Mesendoderm (in vitro differentiated cells): ENCODE results near the gene PIK3R6.

ENCODE experiments used
- DNase-seq: peaks from one replicate; pipeline ENCODE4 v3.0.0; 2013
- H2AK5ac ChIP-seq: 2 replicates; pipeline ENCODE4 v1.6.1; 2013; ENCODE audit warnings: low read length, inconsistent platforms
- H2BK120ac ChIP-seq: 2 replicates; pipeline ENCODE4 v1.6.1; 2013; ENCODE audit warnings: low read depth, mild to moderate bottlenecking, low read length, moderate library complexity, mixed read lengths
- H2BK15ac ChIP-seq: replicated peaks from 2 replicates; pipeline ENCODE4 v1.6.1; 2013; ENCODE audit warnings: low read depth, mild to moderate bottlenecking, moderate library complexity
- H2BK5ac ChIP-seq: 2 replicates; pipeline ENCODE4 v1.6.1; 2013; ENCODE audit warnings: low read length, inconsistent platforms
- H3K18ac ChIP-seq: 2 replicates; pipeline ENCODE4 v1.6.1; 2013; ENCODE audit warnings: mild to moderate bottlenecking, low read length, mixed read lengths
- H3K23ac ChIP-seq: one replicate; pipeline ENCODE4 v1.6.1; 2013; ENCODE audit warnings: low read length
- H3K27ac ChIP-seq: 2 replicates; pipeline ENCODE4 v1.5.1; 2013; ENCODE audit warnings: low read depth, mild to moderate bottlenecking, inconsistent platforms, low read length, moderate library complexity
- H3K27me3 ChIP-seq: 2 replicates; pipeline ENCODE4 v1.6.1; 2013; ENCODE audit warnings: low read length, control low read depth, mild to moderate bottlenecking, inconsistent platforms; ENCODE audit not compliant: insufficient read depth, poor library complexity
- H3K36me3 ChIP-seq: 2 replicates; pipeline ENCODE4 v1.6.1; 2013; ENCODE audit warnings: low read length, inconsistent platforms; ENCODE audit not compliant: control insufficient read depth, insufficient read depth
- H3K4ac ChIP-seq: one replicate; pipeline ENCODE4 v1.6.1; 2013; ENCODE audit warnings: low read depth, mild to moderate bottlenecking, low read length, moderate library complexity
- H3K4me1 ChIP-seq: 2 replicates; pipeline ENCODE4 v1.6.1; 2013; ENCODE audit warnings: low read depth, low read length, inconsistent platforms; ENCODE audit not compliant: control insufficient read depth
- H3K4me2 ChIP-seq: 2 replicates; pipeline ENCODE4 v1.6.1; 2013; ENCODE audit warnings: low read length
- H3K4me3 ChIP-seq: 2 replicates; pipeline ENCODE4 v1.5.1; 2013; ENCODE audit warnings: mild to moderate bottlenecking, low read length
- H3K56ac ChIP-seq: one replicate; pipeline ENCODE4 v1.6.1; 2013; ENCODE audit warnings: low read length
- H3K79me1 ChIP-seq: 2 replicates; pipeline ENCODE4 v1.6.1; 2013; ENCODE audit warnings: low read length, inconsistent platforms
- H3K79me2 ChIP-seq: 2 replicates; pipeline ENCODE4 v1.6.1; 2013; ENCODE audit warnings: mild to moderate bottlenecking, low read length; ENCODE audit not compliant: control insufficient read depth, insufficient read depth
- H3K9ac ChIP-seq: 2 replicates; pipeline ENCODE4 v1.6.1; 2013; ENCODE audit warnings: low read length, inconsistent platforms
- H4K5ac ChIP-seq: one replicate; pipeline ENCODE4 v1.6.1; 2013; ENCODE audit warnings: low read length
- H4K8ac ChIP-seq: one replicate; pipeline ENCODE4 v1.6.1; 2013; ENCODE audit warnings: low read depth, mild to moderate bottlenecking, control low read depth, low read length, moderate library complexity
- WGBS: extraction: QIAGEN DNeasy Blood & Tissue Kit; methylation state at CpG from one replicate; pipeline ENCODE4 v1.1.7; 2013; ENCODE audit warnings: low lambda C conversion rate, missing lambda C conversion rate; ENCODE audit not compliant: insufficient coverage; ENCODE audit errors: extremely low coverage; 5-methylcytosine and 5-hydroxymethylcytosine counted together

PIK3R6 gene

GRCh38 chr17:8788998-8789397 is 78.5 kb downstream of the PIK3R6 start:
- H3K9ac ChIP-seq: no peak overlapping the region
- no peak overlapping the region for H2BK15ac ChIP-seq
- no peak overlapping the region for H3K4ac ChIP-seq
- H3K36me3 ChIP-seq: no peaks in the 10 kb centered on the region
- H4K8ac ChIP-seq: no peak overlapping the region
- DNase-seq: no peak
- H2BK5ac ChIP-seq: no peak overlapping the region
- H3K4me1 ChIP-seq: no peaks in the 10 kb centered on the region
- no peak overlapping the region for H2AK5ac ChIP-seq
- WGBS: no CpG with 5 or more reads among the region's 2 CpGs
- no peak overlapping the region for H3K56ac ChIP-seq
- H3K27ac ChIP-seq: no peak overlapping the region
- H3K4me3 ChIP-seq: no peak overlapping the region
- H3K18ac ChIP-seq: no peak overlapping the region
- no peak overlapping the region for H2BK120ac ChIP-seq
- no peak overlapping the region for H3K4me2 ChIP-seq
- no peaks in the 10 kb centered on the region for H3K79me2 ChIP-seq
- no peak overlapping the region for H3K23ac ChIP-seq
- H3K27me3 ChIP-seq: no peaks in the 10 kb centered on the region
- no peak overlapping the region for H4K5ac ChIP-seq
- H3K79me1 ChIP-seq: no peaks in the 10 kb centered on the region

GRCh38 chr17:8785547-8786413 is 81.7 kb downstream of the PIK3R6 start:
- Histone ChIP-seq H4K8ac (no peak overlapping the region), H2AK5ac (no peak overlapping the region), H3K9ac (no peak overlapping the region), H3K36me3 (no peaks in the 10 kb centered on the region), H2BK120ac (no peak overlapping the region), H3K79me1 (no peaks in the 10 kb centered on the region), H3K4ac (no peak overlapping the region), H3K18ac (no peak overlapping the region), H3K27ac (no peak overlapping the region), H3K79me2 (no peaks in the 10 kb centered on the region), H3K23ac (no peak overlapping the region), H3K27me3 (no peaks in the 10 kb centered on the region), H4K5ac (no peak overlapping the region), H3K4me2 (no peak overlapping the region), H2BK15ac (no peak overlapping the region), H3K4me3 (no peak overlapping the region), H3K56ac (peak overlapping the region; percentile 29), H2BK5ac (no peak overlapping the region), H3K4me1 (peaks cover 3% of the 10 kb centered on the region)
- peak; percentile 89 for DNase-seq
- WGBS: no CpG with 5 or more reads among the region's 19 CpGs

- H2BK15ac ChIP-seq: no peak overlapping the region
- H2AK5ac ChIP-seq: no peak overlapping the region
- H3K4ac ChIP-seq: peak overlapping the region; percentile 8
- peak; percentile 57 for DNase-seq
- no peak overlapping the region for H3K4me2 ChIP-seq
- no peak overlapping the region for H3K9ac ChIP-seq
- no peak overlapping the region for H2BK5ac ChIP-seq
- H3K27ac ChIP-seq: peak overlapping the region; percentile 73
- H3K36me3 ChIP-seq: no peaks in the 10 kb centered on the region
- no peaks in the 10 kb centered on the region for H3K79me2 ChIP-seq
- no peak overlapping the region for H3K18ac ChIP-seq
- no peak overlapping the region for H3K23ac ChIP-seq
- H3K79me1 ChIP-seq: no peaks in the 10 kb centered on the region
- peaks cover 3% of the 10 kb centered on the region for H3K4me1 ChIP-seq
- no peak overlapping the region for H2BK120ac ChIP-seq
- no CpG with 5 or more reads among the region's 1 CpG for WGBS
- no peaks in the 10 kb centered on the region for H3K27me3 ChIP-seq
- no peak overlapping the region for H3K56ac ChIP-seq
- H4K5ac ChIP-seq: no peak overlapping the region
- H4K8ac ChIP-seq: no peak overlapping the region
- no peak overlapping the region for H3K4me3 ChIP-seq
Observed at GRCh38 chr17:8782176-8782575, 85.3 kb downstream of the PIK3R6 start.

- no peak overlapping the region for H3K4me3 ChIP-seq
Observed at GRCh38 chr17:8781776-8782175, 85.7 kb downstream of the PIK3R6 start.

GRCh38 chr17:8776881-8777280 is 90.6 kb downstream of the PIK3R6 start:
- Histone ChIP-seq H3K36me3 (no peaks in the 10 kb centered on the region), H3K79me1 (no peaks in the 10 kb centered on the region), H3K27me3 (no peaks in the 10 kb centered on the region), H2AK5ac (no peak overlapping the region), H3K9ac (no peak overlapping the region), H3K4me2 (no peak overlapping the region), H3K23ac (no peak overlapping the region), H3K56ac (no peak overlapping the region), H3K4me3 (no peak overlapping the region), H2BK5ac (no peak overlapping the region), H3K4ac (no peak overlapping the region), H2BK120ac (no peak overlapping the region), H3K79me2 (no peaks in the 10 kb centered on the region), H3K18ac (no peak overlapping the region), H3K27ac (no peak overlapping the region), H3K4me1 (peaks cover 1% of the 10 kb centered on the region), H2BK15ac (no peak overlapping the region), H4K8ac (no peak overlapping the region), H4K5ac (no peak overlapping the region)
- DNase-seq: no peak
- WGBS: no CpG with 5 or more reads among the region's 1 CpG

More at GRCh38 chr17:8781776-8782175, 85.7 kb downstream of the PIK3R6 start:
- H3K4me2 ChIP-seq: no peak overlapping the region
- no peaks in the 10 kb centered on the region for H3K36me3 ChIP-seq
- peak; percentile 4 for DNase-seq
- H3K4ac ChIP-seq: no peak overlapping the region
- H4K5ac ChIP-seq: no peak overlapping the region
- no peak overlapping the region for H2BK5ac ChIP-seq
- no peak overlapping the region for H3K18ac ChIP-seq
- H4K8ac ChIP-seq: no peak overlapping the region
- H3K56ac ChIP-seq: no peak overlapping the region
- no peak overlapping the region for H2BK15ac ChIP-seq
- no peak overlapping the region for H2AK5ac ChIP-seq
- peaks cover 3% of the 10 kb centered on the region for H3K4me1 ChIP-seq
- no CpG with 5 or more reads among the region's 4 CpGs for WGBS
- H3K27ac ChIP-seq: peak overlapping the region; percentile 73
- no peak overlapping the region for H3K9ac ChIP-seq
- no peak overlapping the region for H3K23ac ChIP-seq
- no peaks in the 10 kb centered on the region for H3K79me1 ChIP-seq
- H2BK120ac ChIP-seq: no peak overlapping the region
- H3K27me3 ChIP-seq: no peaks in the 10 kb centered on the region
- no peaks in the 10 kb centered on the region for H3K79me2 ChIP-seq

- no peak overlapping the region for H3K4me2 ChIP-seq
- no peaks in the 10 kb centered on the region for H3K79me2 ChIP-seq
- no peaks in the 10 kb centered on the region for H3K27me3 ChIP-seq
Observed at GRCh38 chr17:8776248-8776647, 91.2 kb downstream of the PIK3R6 start.

More at GRCh38 chr17:8776248-8776647, 91.2 kb downstream of the PIK3R6 start:
- Histone ChIP-seq H2BK15ac (no peak overlapping the region), H3K4me1 (no peaks in the 10 kb centered on the region), H2BK5ac (no peak overlapping the region), H3K23ac (no peak overlapping the region), H4K8ac (no peak overlapping the region), H4K5ac (no peak overlapping the region), H3K4ac (no peak overlapping the region), H3K4me3 (no peak overlapping the region), H3K79me1 (no peaks in the 10 kb centered on the region), H3K27ac (no peak overlapping the region), H3K56ac (no peak overlapping the region), H3K36me3 (no peaks in the 10 kb centered on the region), H2BK120ac (no peak overlapping the region), H3K9ac (no peak overlapping the region), H3K18ac (no peak overlapping the region), H2AK5ac (no peak overlapping the region)
- no peak for DNase-seq
